ENCODE data around the gene TMEM205.

GRCh38 chr19:11382898-11383705, 37.0 kb upstream of the TMEM205 start:
- TF ChIP-seq POLR2A (IDR thresholded peaks at IDR 0.05) (no peak), CTCF (IDR thresholded peaks at IDR 0.05) (peak in 2 of 4 experiments; percentile 14 to 31)

Data from sigmoid colon (tissue), 3 donors.